ENCODE measurements around the gene SREBF2.

Gene SREBF2

DNA sequence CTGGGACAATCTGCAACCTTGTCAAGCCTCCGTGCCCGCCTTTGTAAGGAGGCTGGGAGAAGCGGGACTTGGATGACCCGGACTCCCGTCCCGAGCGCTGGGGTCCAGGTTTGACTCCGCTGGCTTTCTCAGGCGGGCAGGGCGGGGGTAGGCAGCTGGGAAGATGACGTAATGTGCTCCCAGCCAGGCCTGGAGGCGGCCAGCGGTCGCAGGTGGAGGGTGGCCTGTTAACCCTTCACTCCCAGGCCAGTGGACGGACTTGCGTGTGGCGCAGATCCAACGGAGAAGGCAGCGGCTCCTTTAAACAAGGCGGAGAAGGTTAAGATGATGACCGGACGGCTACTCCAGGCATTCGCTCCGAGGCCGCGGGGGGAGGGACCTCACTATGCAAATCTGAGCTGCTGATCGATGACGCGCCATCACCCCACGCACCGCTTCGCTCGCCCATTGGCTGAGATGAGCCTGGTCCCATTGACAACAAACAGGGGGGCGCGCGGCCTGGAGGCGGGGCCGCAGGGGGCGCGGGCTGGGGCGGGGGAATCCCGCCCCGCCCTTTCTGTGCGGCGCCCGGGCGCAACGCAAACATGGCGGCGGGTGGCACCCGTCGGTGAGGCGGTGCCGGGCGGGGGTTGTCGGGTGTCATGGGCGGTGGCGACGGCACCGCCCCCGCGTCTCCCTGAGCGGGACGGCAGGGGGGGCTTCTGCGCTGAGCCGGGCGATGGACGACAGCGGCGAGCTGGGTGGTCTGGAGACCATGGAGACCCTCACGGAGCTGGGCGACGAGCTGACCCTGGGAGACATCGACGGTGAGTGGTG, at the start of gene SREBF2:
SREBF2 (plus strand) TSS at position 553 of the 816 bp plus-strand sequence; CDS start at position 719, 166 bp downstream.
- peak; percentile 99 for DNase-seq (ENCODE audit: low read depth in 2 of 2)

DNA sequence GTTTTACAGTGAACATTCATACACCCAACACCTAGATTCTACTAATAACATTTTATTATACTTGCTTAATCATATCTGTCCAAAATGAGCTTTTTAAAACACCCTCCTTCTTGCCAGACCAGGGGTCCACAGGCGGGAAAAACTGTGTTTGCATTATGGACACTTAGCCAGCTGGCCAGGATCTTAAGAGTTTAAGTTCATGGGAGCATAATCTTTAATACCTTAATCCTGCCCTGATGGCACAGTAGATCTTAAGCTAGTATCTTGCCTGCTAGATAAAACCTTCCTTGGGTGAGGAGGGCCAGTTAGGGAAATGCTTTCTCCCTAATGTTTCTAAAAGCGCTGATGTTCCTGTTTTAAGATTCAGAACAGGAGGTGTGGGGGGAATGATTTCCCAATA, 45.6 kb upstream of the SREBF2 start:
- no peak for DNase-seq (ENCODE audit: low read depth in 2 of 2)

DNA sequence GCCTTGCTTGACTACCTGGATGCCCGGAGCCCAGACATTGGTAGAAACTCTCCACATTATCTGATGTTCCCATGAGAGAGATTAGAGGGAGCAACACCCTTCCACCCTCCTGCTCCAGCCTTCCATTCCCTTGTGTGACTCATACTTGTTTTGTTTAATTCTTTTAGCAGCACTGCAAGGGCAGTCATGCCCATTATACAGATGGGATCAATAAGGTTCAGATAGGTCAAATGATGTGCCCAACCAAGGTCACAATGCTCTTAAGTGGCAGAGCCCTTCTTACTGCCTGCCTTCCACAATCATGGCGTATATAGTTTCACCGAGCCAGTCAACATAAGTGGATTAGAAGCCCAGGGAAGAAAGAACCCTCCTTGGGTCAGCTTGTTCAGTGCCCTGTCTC, 39.0 kb upstream of the SREBF2 start:
- no peak for DNase-seq (ENCODE audit: low read depth in 2 of 2)

DNA sequence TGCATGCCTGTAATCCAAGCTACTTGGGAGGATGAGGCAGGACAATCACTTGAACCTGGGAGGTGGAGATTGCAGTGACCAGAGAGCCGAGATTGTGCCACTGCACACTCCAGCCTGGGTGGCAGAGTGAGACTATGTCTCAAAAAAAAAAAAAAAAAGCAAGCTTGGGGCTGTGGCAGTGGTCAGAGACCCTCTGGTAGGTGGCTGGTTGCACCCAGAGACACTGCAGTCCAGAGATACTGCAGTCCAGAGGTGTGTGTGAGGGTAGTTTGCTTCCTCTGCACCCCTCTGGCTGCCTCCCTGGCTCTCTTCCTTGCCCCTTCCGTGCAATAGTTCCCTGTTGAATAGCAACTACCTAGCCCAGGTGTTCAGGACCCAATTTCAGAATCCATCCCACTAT, 34.2 kb upstream of the SREBF2 start:
- DNase-seq (ENCODE audit: low read depth in 2 of 2): no peak

DNA sequence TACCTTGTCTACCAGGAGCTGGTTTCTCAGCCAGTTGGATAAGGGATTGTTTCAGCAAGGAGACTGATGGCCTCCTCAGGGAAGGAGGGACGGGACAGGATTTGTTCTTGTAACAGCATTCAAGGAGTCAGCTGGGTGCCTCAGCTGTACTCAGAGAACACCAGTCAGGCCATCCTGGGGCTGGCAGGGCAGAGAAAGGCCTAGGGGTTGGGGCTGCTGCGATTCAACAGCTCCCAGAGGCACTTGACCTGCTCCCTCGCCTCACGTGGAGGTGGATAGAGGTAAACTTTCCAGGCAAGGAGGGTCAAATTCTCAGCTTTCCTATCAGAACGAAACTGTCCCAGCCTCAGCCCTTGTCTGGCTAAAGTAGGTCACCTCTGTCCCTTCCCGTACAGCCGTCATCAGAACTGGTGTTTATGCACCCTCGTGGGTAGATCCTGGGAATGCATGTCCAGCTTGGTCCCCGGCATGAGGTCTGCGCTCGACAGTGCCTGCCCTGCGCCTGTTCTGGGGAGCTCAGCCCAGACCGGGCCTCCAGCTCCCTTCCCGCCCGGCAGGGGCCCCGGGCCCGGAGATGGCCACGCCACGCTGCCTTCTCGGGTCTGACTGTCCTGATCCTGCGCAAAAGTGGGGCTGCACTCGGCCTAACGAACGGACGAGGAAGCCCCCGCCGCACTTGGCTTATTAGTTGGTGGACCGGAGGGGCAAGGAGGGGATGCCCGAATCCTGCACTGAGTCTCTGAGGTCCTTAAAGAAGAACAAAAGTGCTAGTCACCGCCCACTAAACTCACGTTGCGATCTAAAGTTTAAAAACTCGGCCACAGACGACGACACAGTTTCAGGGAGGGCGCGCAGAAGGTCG, 33.2 kb upstream of the SREBF2 start:
- DNase-seq (ENCODE audit: low read depth in 2 of 2): no peak

DNA sequence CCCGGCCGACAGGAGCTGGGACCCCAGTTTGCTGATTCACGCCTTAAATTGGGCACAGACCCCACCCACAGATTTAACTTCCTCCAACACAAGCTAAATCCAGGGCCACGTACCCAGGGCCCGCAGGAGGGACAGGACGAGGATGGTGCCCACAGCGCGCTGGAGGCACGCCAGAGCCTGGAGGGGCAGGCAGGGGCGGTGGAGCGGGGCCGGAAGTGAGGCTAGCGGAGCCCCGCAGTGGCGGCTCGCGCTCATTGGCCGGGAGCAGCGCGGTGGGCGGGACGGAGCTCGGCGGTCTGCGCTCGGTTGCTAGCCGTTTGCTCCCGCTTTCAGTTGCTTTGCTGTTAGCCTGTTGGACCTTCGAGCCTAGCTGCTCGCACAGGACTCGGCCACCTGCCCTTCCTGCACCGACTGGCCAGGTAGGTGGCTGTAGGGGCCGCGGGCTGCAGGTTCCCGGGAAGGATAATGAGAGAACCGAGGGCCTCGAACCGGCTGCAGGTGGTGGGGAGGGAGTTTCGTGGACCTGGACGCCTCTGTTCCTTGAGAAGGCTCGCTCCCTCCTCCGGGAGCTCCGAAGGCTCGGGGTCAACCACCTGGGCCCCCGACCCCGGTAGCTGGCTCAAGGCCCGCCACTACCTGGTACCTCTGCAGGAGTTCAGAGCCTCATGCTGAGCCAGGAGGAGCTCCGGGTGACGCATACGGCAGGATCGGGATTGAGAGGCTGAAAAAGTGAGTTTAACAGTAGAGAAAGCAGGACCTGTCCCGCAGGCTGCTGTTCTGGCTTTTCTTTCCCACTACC, 32.4 kb upstream of the SREBF2 start, which contains the start of gene CCDC134:
CCDC134 (plus strand) TSS at position 332 of the 799 bp plus-strand sequence. CDS start 8,212 bp downstream, outside the sequence.
- peak; percentile 73 to 86 for DNase-seq (ENCODE audit: low read depth in 2 of 2)

DNA sequence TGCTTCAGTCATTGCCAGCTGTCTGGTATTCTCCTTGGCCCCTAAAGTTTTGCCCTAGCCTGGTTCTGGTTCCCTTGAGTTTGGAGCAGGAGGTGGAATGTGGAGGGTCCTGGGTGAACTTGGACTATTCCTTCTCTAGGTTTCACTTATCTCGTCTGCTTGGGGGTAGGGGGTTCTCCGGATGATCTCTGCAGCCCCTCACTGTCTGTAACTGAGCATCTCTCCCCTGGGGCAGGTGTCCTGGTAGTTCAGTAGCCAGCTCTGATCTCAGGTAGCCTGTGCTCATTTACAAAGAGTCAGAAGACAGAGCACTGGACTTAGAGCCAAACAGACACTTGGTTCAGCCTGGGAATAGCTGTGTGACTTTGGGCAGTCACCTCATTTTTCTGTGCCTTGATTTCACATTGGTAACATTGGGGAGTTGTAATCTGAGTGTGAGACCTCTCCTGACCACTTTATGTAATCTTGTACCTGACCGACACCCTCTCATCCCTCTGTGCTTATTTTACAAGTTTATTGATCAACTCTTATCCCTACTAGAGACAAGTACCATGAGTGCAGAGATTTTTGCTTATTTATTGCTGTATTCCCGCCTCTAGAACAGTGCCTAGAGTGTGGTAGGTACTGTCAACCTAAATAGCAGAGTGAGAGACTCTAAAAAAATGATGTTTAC, 31.6 kb upstream of the SREBF2 start:
- no peak for DNase-seq (ENCODE audit: low read depth in 2 of 2)

DNA sequence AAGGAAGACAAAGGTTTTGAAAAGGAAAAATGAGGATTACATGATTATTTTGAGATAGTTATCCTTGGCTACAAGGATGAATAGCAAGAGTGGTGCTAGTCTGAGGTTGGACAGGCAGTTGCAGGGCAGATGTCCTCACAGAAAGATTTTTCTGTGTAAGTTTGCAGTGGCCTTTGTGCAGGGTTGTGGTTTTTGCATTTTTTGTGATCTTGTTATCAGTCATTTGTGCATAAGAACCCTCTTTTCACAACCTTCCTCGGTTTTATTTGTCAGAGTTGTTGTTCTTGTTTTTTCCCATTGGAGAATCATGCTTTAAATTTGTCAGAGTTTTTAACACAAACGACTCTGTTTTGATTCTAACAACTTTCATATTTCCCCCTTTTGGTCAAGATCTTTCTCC, 31.0 kb upstream of the SREBF2 start:
- no peak for DNase-seq (ENCODE audit: low read depth in 2 of 2)

DNA sequence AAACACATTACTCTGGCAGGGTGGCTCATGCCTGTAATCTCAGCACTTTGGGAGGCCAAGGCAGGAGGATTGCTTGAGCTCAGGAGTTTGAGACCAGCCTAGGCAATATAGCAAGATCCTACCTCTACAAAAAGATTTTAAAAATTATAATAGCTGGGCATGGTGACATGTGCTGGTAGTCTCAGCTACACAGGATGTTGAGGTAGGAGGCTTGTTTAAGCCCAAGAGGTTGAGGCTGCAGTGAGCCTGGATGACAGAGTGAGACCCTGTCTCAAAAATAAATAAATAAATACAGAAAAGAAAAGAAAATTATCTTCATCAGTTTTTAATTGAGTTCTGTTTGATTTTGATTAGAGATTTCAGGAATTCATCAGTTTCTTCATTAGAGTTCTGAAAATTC, 27.3 kb upstream of the SREBF2 start:
- DNase-seq (ENCODE audit: low read depth in 2 of 2): no peak

DNA sequence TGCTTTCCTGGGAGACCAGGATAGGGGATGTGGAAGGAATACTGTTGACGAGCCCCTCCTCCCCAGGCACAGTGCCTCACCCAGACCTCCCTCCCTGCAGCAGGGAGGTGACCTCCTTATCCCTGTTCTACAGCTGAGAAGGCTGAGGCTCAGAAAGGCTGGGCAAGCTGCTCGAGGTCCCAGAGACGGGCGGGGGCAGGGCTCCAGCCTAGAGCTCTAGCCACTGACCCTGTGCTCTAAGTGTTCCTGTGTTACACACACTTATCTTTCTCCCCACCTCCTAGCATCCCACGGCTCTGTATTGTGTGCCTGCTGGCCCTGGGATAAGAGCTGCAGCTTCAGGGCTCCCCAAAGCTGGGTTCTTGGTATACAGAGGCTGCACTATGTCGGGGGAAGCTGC, 24.5 kb upstream of the SREBF2 start:
- DNase-seq (ENCODE audit: low read depth in 2 of 2): no peak

DNA sequence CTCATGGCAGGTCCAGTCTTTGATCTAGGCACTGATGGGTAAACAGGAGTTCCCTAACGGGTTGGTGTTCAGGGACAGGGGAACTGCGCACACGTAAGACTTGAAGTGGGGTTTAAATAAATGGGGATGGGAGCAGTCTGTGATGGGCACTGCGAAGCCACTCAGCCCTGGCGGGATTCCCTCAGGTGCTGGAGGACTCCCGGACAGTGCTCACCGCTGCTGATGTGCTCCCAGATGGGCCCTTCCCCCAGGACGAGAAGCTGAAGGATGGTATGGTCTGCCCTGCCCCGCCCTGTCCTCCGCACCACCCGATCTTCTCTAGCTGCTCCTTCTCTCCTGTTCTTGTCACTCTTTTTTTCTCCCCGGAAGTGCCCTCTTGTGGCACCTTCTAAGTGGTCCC, 22.9 kb upstream of the SREBF2 start:
- DNase-seq (ENCODE audit: low read depth in 2 of 2): no peak

DNA sequence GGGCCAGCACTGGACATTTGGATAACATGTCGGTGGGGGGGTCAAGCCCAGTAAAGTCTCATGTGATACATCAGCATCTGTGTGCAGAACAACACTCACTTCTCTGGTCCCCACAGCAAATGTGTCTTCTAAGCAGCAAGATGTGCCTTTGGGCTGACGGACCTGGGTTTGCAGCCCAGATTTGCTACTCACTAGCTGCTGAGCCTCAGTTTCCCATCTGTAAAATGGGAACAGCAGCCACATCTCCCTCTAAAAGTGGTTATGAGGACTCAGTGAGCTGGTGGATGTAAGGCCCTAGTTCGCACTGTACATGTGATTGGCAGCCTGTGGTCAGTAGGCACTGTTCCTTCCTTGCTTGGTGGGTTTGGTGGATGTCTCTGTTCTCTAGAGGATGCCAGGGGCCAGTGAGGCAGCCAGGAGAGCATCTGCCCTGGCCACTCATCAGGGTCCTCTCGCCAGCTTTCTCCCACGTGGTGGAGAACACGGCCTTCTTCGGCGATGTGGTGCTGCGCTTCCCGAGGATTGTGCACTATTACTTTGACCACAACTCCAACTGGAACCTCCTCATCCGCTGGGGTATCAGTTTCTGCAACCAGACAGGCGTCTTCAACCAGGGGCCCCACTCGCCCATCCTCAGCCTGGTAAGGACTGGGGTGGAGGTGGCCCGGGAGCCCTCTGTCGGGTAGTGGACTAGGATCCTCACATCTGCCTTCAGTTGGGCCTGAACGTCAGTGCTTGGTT, 19.9 kb upstream of the SREBF2 start:
- no peak for DNase-seq (ENCODE audit: low read depth in 2 of 2)

DNA sequence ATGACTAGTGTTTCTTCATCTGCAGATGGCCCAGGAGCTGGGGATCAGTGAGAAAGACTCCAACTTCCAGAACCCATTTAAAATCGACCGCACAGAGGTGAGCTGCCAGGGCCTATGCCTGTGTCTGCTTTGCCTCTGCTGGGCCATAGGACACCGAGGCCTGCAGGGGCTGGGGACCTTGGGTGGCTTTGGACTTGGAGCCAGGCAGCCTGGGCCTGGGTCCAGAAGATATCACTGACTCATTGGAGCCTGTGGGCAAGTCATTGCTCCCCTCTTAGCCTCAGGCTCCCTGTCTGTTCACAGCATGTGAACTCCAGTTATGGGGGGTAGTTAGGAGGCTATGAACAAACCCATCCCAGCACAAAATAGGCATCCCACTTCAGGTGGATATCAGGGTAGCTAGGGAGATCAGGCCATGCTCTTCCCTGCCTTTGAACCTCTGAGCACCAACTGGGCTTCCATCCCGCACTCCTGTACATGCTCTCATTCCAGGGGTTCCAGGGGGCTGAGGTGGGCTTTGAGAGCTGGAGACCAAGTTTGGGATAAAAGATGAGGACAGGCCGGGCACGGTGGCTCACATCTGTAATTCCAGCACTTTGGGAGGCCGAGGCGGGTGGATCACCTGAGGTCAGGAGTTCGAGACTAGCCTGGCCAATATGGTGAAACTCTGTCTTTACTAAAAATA, 19.0 kb upstream of the SREBF2 start:
- DNase-seq (ENCODE audit: low read depth in 2 of 2): no peak

DNA sequence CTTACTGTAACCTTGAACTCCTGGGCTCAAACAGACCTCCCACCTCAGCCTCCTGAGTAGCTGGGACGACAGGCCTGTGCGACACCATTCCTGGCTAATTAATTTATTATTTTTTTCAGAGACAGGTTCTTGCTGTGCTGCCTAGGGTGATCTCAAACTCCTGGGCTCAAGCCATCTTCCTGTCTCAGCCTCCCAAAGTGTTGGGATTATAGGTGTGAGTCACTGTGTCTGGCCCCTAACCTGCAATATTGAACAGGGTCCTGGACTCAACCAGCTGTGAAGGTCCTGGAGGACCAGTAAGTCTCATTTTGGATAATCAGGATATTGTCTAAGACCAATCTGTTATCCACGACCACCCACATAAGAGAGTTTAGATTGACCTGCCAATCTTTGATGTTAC, 17.2 kb upstream of the SREBF2 start:
- no peak for DNase-seq (ENCODE audit: low read depth in 2 of 2)

DNA sequence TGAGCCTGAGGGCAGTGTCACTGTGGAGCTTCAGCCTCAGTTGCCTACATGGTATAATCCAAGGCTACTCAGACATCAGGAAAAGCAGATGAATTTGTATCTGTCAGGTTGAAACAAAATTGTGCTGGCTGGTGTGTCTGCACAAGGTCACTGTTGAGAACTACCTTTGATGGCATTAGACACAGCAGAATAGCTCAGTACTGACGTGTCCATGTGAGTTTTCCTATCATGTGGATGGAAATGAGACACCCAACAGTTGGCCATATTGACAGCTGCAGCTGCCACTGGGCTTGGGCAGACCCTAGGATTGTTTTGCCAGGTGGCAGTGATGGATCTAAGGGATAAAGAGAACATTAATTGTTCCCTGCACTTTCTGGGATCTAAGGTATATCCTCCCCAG, 16.7 kb upstream of the SREBF2 start:
- DNase-seq (ENCODE audit: low read depth in 2 of 2): no peak

DNA sequence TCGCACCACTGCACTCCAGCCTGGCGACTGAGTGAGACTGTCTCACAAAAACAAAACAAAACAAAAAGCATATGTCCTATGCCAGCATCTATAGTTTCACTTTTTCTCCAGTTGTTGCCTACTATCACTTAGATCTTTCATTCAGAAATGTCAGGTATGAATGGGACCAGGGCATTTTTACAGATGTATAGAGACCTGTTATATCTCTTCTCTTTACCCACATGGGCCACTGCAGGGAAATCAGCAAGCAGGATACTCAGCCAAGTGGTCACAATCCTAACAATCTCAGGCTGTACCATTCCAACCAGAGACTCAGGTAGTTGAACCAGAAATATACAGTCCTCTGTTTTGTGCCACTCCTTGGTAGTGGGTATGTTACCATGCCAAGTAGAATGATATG, 16.0 kb upstream of the SREBF2 start:
- DNase-seq (ENCODE audit: low read depth in 2 of 2): no peak

DNA sequence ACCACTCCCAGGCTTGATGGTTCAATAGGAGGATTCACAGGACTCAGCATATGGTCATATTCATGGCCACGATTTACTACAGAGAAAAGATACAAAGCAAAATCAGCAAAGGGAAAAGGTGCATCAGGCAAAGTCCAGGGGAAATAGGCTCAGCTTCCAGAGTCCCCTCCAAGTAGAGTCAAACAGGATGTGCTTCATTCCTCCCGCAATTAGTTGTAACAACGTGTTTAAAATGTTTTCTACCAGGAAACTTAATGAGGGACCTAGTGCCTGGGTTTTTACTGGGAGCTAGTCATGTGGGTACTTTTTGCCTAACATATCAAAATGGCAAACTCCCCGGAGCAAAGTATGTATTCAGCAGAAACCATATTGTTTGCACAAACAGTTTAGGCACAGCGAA, 14.9 kb upstream of the SREBF2 start:
- DNase-seq (ENCODE audit: low read depth in 2 of 2): no peak

DNA sequence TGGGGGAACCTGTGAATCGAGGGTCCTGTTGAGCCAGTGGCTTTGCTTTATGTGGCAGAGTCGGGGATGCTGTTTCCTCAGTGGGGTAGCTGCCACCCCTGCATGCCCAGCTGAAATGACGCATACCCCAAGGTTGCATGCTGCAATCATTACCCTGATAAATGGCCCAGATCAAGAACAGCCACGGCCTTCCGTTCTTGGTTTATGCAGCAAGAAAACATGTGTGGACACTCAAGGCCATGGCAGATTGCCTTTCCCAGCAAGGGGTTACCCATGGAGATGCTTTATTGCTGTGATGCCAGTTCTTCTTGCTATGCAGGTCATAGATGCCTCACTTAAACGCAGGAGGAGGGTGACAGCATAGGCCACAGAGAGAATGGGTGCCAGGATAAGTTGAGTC, 14.3 kb upstream of the SREBF2 start:
- DNase-seq (ENCODE audit: low read depth in 2 of 2): no peak

DNA sequence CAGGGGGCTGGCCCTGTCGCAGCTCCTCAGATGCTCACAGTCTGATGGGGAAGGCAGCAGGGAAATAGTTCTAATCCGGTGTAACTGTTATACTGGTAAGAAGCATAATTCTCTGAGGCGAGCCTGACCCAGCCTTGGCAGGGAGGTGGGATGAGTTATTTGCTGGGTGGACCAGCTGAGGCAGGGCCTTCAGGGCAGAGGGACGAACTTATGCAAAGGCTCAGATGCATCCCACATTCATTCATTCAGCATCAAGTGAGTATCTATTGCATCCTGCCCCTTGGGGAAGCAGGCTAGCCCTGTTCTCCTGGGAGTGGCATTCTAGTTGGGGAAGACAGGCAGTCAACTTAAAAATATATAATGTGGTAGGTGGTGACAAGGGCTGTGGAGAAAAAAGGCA, 13.6 kb upstream of the SREBF2 start:
- no peak for DNase-seq (ENCODE audit: low read depth in 2 of 2)

DNA sequence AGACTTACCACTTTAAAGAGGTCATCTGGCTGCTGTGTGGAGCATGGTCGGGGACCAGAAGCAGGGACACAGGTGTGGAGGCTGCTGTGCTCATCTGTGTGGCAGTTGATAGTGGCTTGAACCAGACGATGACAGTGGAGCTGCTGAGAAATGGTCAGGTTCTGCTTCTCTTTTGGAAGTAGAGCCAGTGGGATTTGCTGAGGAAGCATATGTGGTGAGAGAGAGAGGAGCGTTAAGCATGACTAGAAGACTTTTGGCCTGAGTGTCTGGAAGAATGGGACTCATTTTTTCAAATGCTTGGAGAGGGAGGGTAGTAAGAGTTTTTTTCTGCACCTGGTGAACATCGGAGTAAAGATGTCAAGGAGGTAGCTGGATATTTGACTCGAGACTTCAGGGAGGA, 12.5 kb upstream of the SREBF2 start:
- no peak for DNase-seq (ENCODE audit: low read depth in 2 of 2)
